Subcutaneous abdominal adipose tissue (tissue), 5 donors: ENCODE results near the gene SPG7.
A peak's percentile ranks its signal among the peaks of the same experiment; 100 is the strongest.

Experiments used
- H3K27ac ChIP-seq: one replicate; pipeline ENCODE4 v1.7.0; 2013; ENCODE audit warnings: low read depth, mild to moderate bottlenecking, inconsistent platforms, low read length, moderate library complexity
- H3K27me3 ChIP-seq, 5 donors: one replicate each; pipeline ENCODE4 v1.7.0; 2013; ENCODE audit warnings: low read length in 5 of 5, inconsistent platforms in 1 of 5; ENCODE audit not compliant: control insufficient read depth in 5 of 5, insufficient read depth in 4 of 5
- H3K36me3 ChIP-seq, 5 donors: one replicate each; pipeline ENCODE4 v1.7.0; 2013; ENCODE audit warnings: low read length in 5 of 5; ENCODE audit not compliant: control insufficient read depth in 5 of 5, insufficient read depth in 5 of 5
- H3K4me1 ChIP-seq, 5 donors: one replicate each; pipeline ENCODE4 v1.7.0; 2013; ENCODE audit warnings: low read length in 5 of 5, mild to moderate bottlenecking in 3 of 5, moderate library complexity in 1 of 5; ENCODE audit not compliant: control insufficient read depth in 5 of 5, insufficient read depth in 5 of 5
- H3K4me3 ChIP-seq, 5 donors: one replicate each; pipeline ENCODE4 v1.7.0; 2013; ENCODE audit warnings: low read length in 5 of 5, low read depth in 1 of 5
- H3K9ac ChIP-seq, 5 donors: one replicate each; pipeline ENCODE4 v1.7.0; 2013; ENCODE audit warnings: low read length in 5 of 5, mild to moderate bottlenecking in 4 of 5, moderate library complexity in 3 of 5
- H3K9me3 ChIP-seq, 5 donors: one replicate each; pipeline ENCODE4 v1.7.0; 2013; ENCODE audit warnings: low read length in 5 of 5; ENCODE audit not compliant: control insufficient read depth in 5 of 5
- donor health status: healthy.
- donor health status: healthy.
- donor health status: healthy.
- donor health status: healthy.
- donor health status: healthy.

SPG7 gene

GRCh38 chr16:89549007-89549700 lies 41.0 kb downstream of the SPG7 start:
- Histone ChIP-seq H3K27me3 (no peaks in the 10 kb centered on the region), H3K4me1 (no peaks in the 10 kb centered on the region), H3K4me3 (no peak overlapping the region), H3K36me3 (peaks cover 2 to 100% (median 90%) of the 10 kb centered on the region in 5 donors), H3K9me3 (no peaks in the 10 kb centered on the region), H3K9ac (no peak overlapping the region), H3K27ac (no peak overlapping the region)

GRCh38 chr16:89550421-89551007 lies 42.3 kb downstream of the SPG7 start:
- no peak overlapping the region for H3K27ac ChIP-seq
- H3K27me3 ChIP-seq = no peaks in the 10 kb centered on the region
- H3K36me3 ChIP-seq = peaks cover 2 to 100% (median 87%) of the 10 kb centered on the region in 5 donors

GRCh38 chr16:89552329-89552728 lies 44.1 kb downstream of the SPG7 start:
- H3K9ac ChIP-seq = no peak overlapping the region
- no peak overlapping the region for H3K27ac ChIP-seq
- H3K4me1 ChIP-seq = peaks cover 0 to 3% (median 0%) of the 10 kb centered on the region in 5 donors
- no peak overlapping the region for H3K4me3 ChIP-seq
- H3K27me3 ChIP-seq = no peaks in the 10 kb centered on the region
- peaks cover 2 to 100% (median 83%) of the 10 kb centered on the region in 5 donors for H3K36me3 ChIP-seq
- H3K9me3 ChIP-seq = no peaks in the 10 kb centered on the region

More at GRCh38 chr16:89550421-89551007, 42.3 kb downstream of the SPG7 start:
- Histone ChIP-seq H3K9me3 (no peaks in the 10 kb centered on the region), H3K4me3 (no peak overlapping the region), H3K9ac (no peak overlapping the region), H3K4me1 (no peaks in the 10 kb centered on the region)

GRCh38 chr16:89552913-89553312 lies 44.7 kb downstream of the SPG7 start:
- H3K36me3 ChIP-seq = peaks cover 2 to 97% (median 80%) of the 10 kb centered on the region in 5 donors
- H3K9ac ChIP-seq = no peak overlapping the region

GRCh38 chr16:89553733-89554132 lies 45.5 kb downstream of the SPG7 start:
- no peak overlapping the region for H3K9ac ChIP-seq
- H3K36me3 ChIP-seq = peaks cover 2 to 88% (median 72%) of the 10 kb centered on the region in 5 donors
- no peaks in the 10 kb centered on the region for H3K9me3 ChIP-seq
- H3K4me3 ChIP-seq = no peak overlapping the region
- no peak overlapping the region for H3K27ac ChIP-seq
- H3K27me3 ChIP-seq = no peaks in the 10 kb centered on the region
- H3K4me1 ChIP-seq = peaks cover 0 to 8% (median 0%) of the 10 kb centered on the region in 5 donors

More at GRCh38 chr16:89552913-89553312, 44.7 kb downstream of the SPG7 start:
- no peak overlapping the region for H3K4me3 ChIP-seq
- H3K9me3 ChIP-seq = no peaks in the 10 kb centered on the region
- peaks cover 0 to 8% (median 0%) of the 10 kb centered on the region in 5 donors for H3K4me1 ChIP-seq
- no peaks in the 10 kb centered on the region for H3K27me3 ChIP-seq
- no peak overlapping the region for H3K27ac ChIP-seq

- Histone ChIP-seq H3K36me3 (peaks cover 0 to 82% (median 66%) of the 10 kb centered on the region in 5 donors), H3K4me3 (no peak overlapping the region), H3K4me1 (peaks cover 0 to 8% (median 0%) of the 10 kb centered on the region in 5 donors), H3K27me3 (no peaks in the 10 kb centered on the region), H3K9me3 (no peaks in the 10 kb centered on the region), H3K9ac (no peak overlapping the region), H3K27ac (no peak overlapping the region)
Observed at GRCh38 chr16:89554343-89554742, 46.1 kb downstream of the SPG7 start.

GRCh38 chr16:89555265-89555664 lies 47.1 kb downstream of the SPG7 start:
- Histone ChIP-seq H3K9ac (no peak overlapping the region), H3K9me3 (no peaks in the 10 kb centered on the region), H3K4me3 (no peak overlapping the region), H3K4me1 (peaks cover 0 to 15% (median 7%) of the 10 kb centered on the region in 5 donors), H3K36me3 (peaks cover 0 to 73% (median 58%) of the 10 kb centered on the region in 5 donors), H3K27me3 (no peaks in the 10 kb centered on the region), H3K27ac (no peak overlapping the region)

GRCh38 chr16:89555780-89556179 lies 47.6 kb downstream of the SPG7 start:
- H3K36me3 ChIP-seq = peaks cover 0 to 68% (median 53%) of the 10 kb centered on the region in 5 donors
- H3K9ac ChIP-seq = no peak overlapping the region
- H3K4me3 ChIP-seq = no peak overlapping the region
- no peaks in the 10 kb centered on the region for H3K9me3 ChIP-seq
- no peak overlapping the region for H3K27ac ChIP-seq
- no peaks in the 10 kb centered on the region for H3K27me3 ChIP-seq
- H3K4me1 ChIP-seq = peaks cover 0 to 16% (median 7%) of the 10 kb centered on the region in 5 donors

GRCh38 chr16:89556750-89557689 lies 48.8 kb downstream of the SPG7 start:
- H3K9me3 ChIP-seq = no peaks in the 10 kb centered on the region
- peak overlapping the region in 1 of 5 donors; percentile 14 for H3K9ac ChIP-seq
- no peaks in the 10 kb centered on the region for H3K27me3 ChIP-seq
- H3K4me3 ChIP-seq = no peak overlapping the region
- peaks cover 0 to 63% (median 47%) of the 10 kb centered on the region in 5 donors for H3K36me3 ChIP-seq
- no peak overlapping the region for H3K27ac ChIP-seq
- peaks cover 5 to 28% (median 17%) of the 10 kb centered on the region in 5 donors for H3K4me1 ChIP-seq
